H1 (cell line): ENCODE data around the gene CLCN5. TPM values are rescaled to one million over a fixed set of nuclear protein-coding genes. Genes with fewer than 3 reads are reported as not detected.

Experiments used
- CTCF ChIA-PET: fragments of 300-600 bp; sonication (Branson Sonifier 250); formaldehyde crosslinking; loops from one replicate; lab custom pipeline; 2021; ENCODE audit not compliant: partially characterized antibody; lab: Charles Lee
- POLR2A ChIA-PET: fragments of 300-600 bp; sonication (Branson Sonifier 250); formaldehyde crosslinking; loops from one replicate; lab custom pipeline; 2021; ENCODE audit warnings: inconsistent platforms; ENCODE audit not compliant: partially characterized antibody; lab: Charles Lee
- DNase-seq, 2 experiments: peaks; one replicate each; pipeline versions ENCODE4 v3.0.0 to v3.0.0-alpha.2; 2010 to 2022; ENCODE audit warnings: low spot score in 2 of 2, low read depth in 1 of 2, mixed read lengths in 1 of 2
- FAIRE-seq: peaks from 2 replicates; lab custom pipeline; 2011; peaks lifted over from hg19 to GRCh38; lab: Jason Lieb, UNC
- H2AFZ ChIP-seq: 2 replicates; pipeline ENCODE4 v1.8.1; 2012; ENCODE audit warnings: low read length, inconsistent platforms
- H2AK5ac ChIP-seq: 2 replicates; pipeline ENCODE4 v1.6.1; 2013; ENCODE audit warnings: low read depth, low read length
- H2BK120ac ChIP-seq: replicated peaks from 2 replicates; pipeline ENCODE3; 2013; ENCODE audit warnings: low read depth, low read length, inconsistent platforms
- H2BK12ac ChIP-seq: 2 replicates; pipeline ENCODE4 v1.6.1; 2013; ENCODE audit warnings: low read depth, low read length
- H2BK15ac ChIP-seq: 2 replicates; pipeline ENCODE4 v1.6.1; 2013; ENCODE audit warnings: low read length
- H2BK20ac ChIP-seq: 2 replicates; pipeline ENCODE4 v1.6.1; 2013; ENCODE audit warnings: low read length
- H2BK5ac ChIP-seq: 2 replicates; pipeline ENCODE4 v1.6.1; 2013; ENCODE audit warnings: low read depth, low read length
- H3K14ac ChIP-seq: 2 replicates; pipeline ENCODE4 v1.6.1; 2013; ENCODE audit warnings: inconsistent platforms; ENCODE audit not compliant: insufficient read length
- H3K18ac ChIP-seq: 2 replicates; pipeline ENCODE4 v1.6.1; 2013; ENCODE audit warnings: low read length; ENCODE audit errors: extremely low read depth
- H3K23ac ChIP-seq: 2 replicates; pipeline ENCODE4 v1.6.1; 2013; ENCODE audit warnings: inconsistent platforms; ENCODE audit not compliant: insufficient read length
- H3K23me2 ChIP-seq: 2 replicates; pipeline ENCODE4 v1.6.1; 2013; ENCODE audit warnings: low read depth, low read length
- H3K27ac ChIP-seq: 2 replicates; pipeline ENCODE4 v1.6.1; 2011; ENCODE audit warnings: low read depth, low read length, inconsistent platforms
- H3K27me3 ChIP-seq, 4 experiments: replicated peaks in 1 of 4; 1 replicate in 1 of 4; 2 replicates in 3 of 4; pipeline versions ENCODE4 v1.6.1 to v1.8.1; 2011 to 2013; ENCODE audit warnings: low read length in 3 of 4, mild to moderate bottlenecking in 3 of 4, inconsistent platforms in 2 of 4, mixed read lengths in 2 of 4, moderate library complexity in 1 of 4; ENCODE audit not compliant: control insufficient read depth in 3 of 4, insufficient read depth in 3 of 4; ENCODE audit errors: extremely low read depth in 1 of 4
- H3K36me3 ChIP-seq, 4 experiments: 2 replicates each; pipeline versions ENCODE4 v1.6.1 to v1.8.1; 2011 to 2013; ENCODE audit warnings: mild to moderate bottlenecking in 4 of 4, low read length in 3 of 4, moderate library complexity in 2 of 4, control low read depth in 1 of 4, inconsistent platforms in 1 of 4; ENCODE audit not compliant: insufficient read depth in 4 of 4, control insufficient read depth in 2 of 4
- H3K4ac ChIP-seq: replicated peaks from 2 replicates; pipeline ENCODE3; 2013; ENCODE audit warnings: low read length, low read depth, mixed read lengths, inconsistent platforms; ENCODE audit not compliant: insufficient read length
- H3K4me1 ChIP-seq, 4 experiments: replicated peaks in 1 of 4; 1 replicate in 1 of 4; 2 replicates in 3 of 4; pipeline versions ENCODE4 v1.6.1 to v1.8.1; 2011 to 2013; ENCODE audit warnings: low read length in 3 of 4, inconsistent platforms in 2 of 4, mixed read lengths in 1 of 4; ENCODE audit not compliant: insufficient read depth in 4 of 4, control insufficient read depth in 3 of 4
- H3K4me2 ChIP-seq, 2 experiments: 2 replicates each; pipeline versions ENCODE4 v1.6.1 to v1.8.1; 2011 to 2013; ENCODE audit warnings: low read depth in 2 of 2, low read length in 2 of 2, control low read depth in 1 of 2, inconsistent platforms in 1 of 2, mild to moderate bottlenecking in 1 of 2; ENCODE audit not compliant: insufficient read depth in 1 of 2
- H3K4me3 ChIP-seq, 4 experiments: fragments of 200-600, 300-600 bp in 1 of 4; sonication (generic), shearing (Covaris generic), sonication (Bioruptor Twin) in 1 of 4; 2 replicates each; pipeline versions ENCODE4 v1.5.1 to v1.8.1; 2011 to 2016; ENCODE audit warnings: low read length in 4 of 4, low read depth in 3 of 4, control low read depth in 2 of 4, inconsistent platforms in 2 of 4, mild to moderate bottlenecking in 2 of 4, mixed read lengths in 1 of 4, moderate library complexity in 1 of 4; ENCODE audit not compliant: insufficient read depth in 2 of 4; ENCODE audit errors: extremely low read depth in 1 of 4
- H3K56ac ChIP-seq: replicated peaks from 2 replicates; pipeline ENCODE3; 2013; ENCODE audit warnings: low read depth, mild to moderate bottlenecking, mixed read lengths, low read length, inconsistent platforms; ENCODE audit not compliant: insufficient read length
- H3K79me1 ChIP-seq: 2 replicates; pipeline ENCODE4 v1.6.1; 2013; ENCODE audit warnings: low read depth, low read length, control low read depth
- H3K79me2 ChIP-seq, 2 experiments: 2 replicates each; pipeline versions ENCODE4 v1.6.1 to v1.8.1; 2012 to 2013; ENCODE audit warnings: low read length in 2 of 2, mild to moderate bottlenecking in 2 of 2, inconsistent platforms in 1 of 2; ENCODE audit not compliant: insufficient read depth in 2 of 2, control insufficient read depth in 1 of 2
- H3K9ac ChIP-seq, 4 experiments: replicated peaks in 1 of 4; 1 replicate in 1 of 4; 2 replicates in 3 of 4; pipeline versions ENCODE4 v1.6.1 to v1.8.1; 2011 to 2013; ENCODE audit warnings: low read depth in 3 of 4, low read length in 3 of 4, control low read depth in 2 of 4, mild to moderate bottlenecking in 2 of 4, moderate library complexity in 2 of 4, inconsistent platforms in 1 of 4; ENCODE audit errors: extremely low read depth in 1 of 4
- H3K9me3 ChIP-seq, 2 experiments: 2 replicates each; pipeline versions ENCODE4 v1.6.1 to v1.8.1; 2012 to 2013; ENCODE audit warnings: mild to moderate bottlenecking in 2 of 2, moderate library complexity in 2 of 2, control low read depth in 1 of 2, inconsistent platforms in 1 of 2, low read depth in 1 of 2, low read length in 1 of 2, mixed read lengths in 1 of 2; ENCODE audit not compliant: insufficient read depth in 2 of 2
- H4K20me1 ChIP-seq, 2 experiments: replicated peaks in 1 of 2; 2 replicates each; pipeline versions ENCODE3 to v1.8.1; 2011 to 2013; ENCODE audit warnings: inconsistent platforms in 2 of 2, low read length in 2 of 2, mild to moderate bottlenecking in 1 of 2; ENCODE audit not compliant: insufficient read depth in 2 of 2, control insufficient read depth in 1 of 2
- H4K5ac ChIP-seq: 2 replicates; pipeline ENCODE4 v1.6.1; 2013; ENCODE audit warnings: low read length, low read depth, mixed read lengths, inconsistent platforms; ENCODE audit not compliant: insufficient read length
- H4K8ac ChIP-seq: 2 replicates; pipeline ENCODE4 v1.8.0; 2013; ENCODE audit warnings: mild to moderate bottlenecking, moderate library complexity, low read length, inconsistent platforms; ENCODE audit not compliant: insufficient read depth; ENCODE audit errors: extremely low read depth
- H4K91ac ChIP-seq: replicated peaks from 2 replicates; pipeline ENCODE3; 2013; ENCODE audit warnings: low read length, mixed read lengths, inconsistent platforms; ENCODE audit not compliant: insufficient read length
- E2F6 ChIP-seq: IDR thresholded peaks from 2 replicates; pipeline ENCODE4 v1.6.1; 2012; ENCODE audit warnings: inconsistent platforms
- FOSL1 ChIP-seq: IDR thresholded peaks from 2 replicates; pipeline ENCODE4 v1.6.1; 2011; ENCODE audit warnings: mild to moderate bottlenecking, low read depth, low read length, moderate library complexity; ENCODE audit not compliant: insufficient read depth
- GABPA ChIP-seq: IDR thresholded peaks from 2 replicates; pipeline ENCODE4 v1.6.1; 2011; ENCODE audit warnings: mild to moderate bottlenecking, low read length, moderate library complexity, borderline replicate concordance; ENCODE audit not compliant: insufficient read depth
- KDM5A ChIP-seq: fragments of 200-600 bp; IDR thresholded peaks from 2 replicates; pipeline ENCODE4 v1.7.1; 2012; ENCODE audit warnings: mild to moderate bottlenecking, low read length, inconsistent platforms, mixed read lengths
- POLR2A ChIP-seq, 2 experiments: IDR thresholded peaks; 1 replicate in 1 of 2; 2 replicates in 1 of 2; pipeline ENCODE4 v1.6.1; 2011; ENCODE audit warnings: low read depth in 2 of 2, low read length in 2 of 2, mild to moderate bottlenecking in 2 of 2; ENCODE audit errors: control extremely low read depth in 1 of 2
- RFX5 ChIP-seq: IDR thresholded peaks from 2 replicates; pipeline ENCODE4 v1.6.1; 2011; ENCODE audit warnings: low read depth, low read length, improper control_type of control experiment, borderline replicate concordance
- SIX5 ChIP-seq: IDR thresholded peaks from 2 replicates; pipeline ENCODE4 v1.6.1; 2011; ENCODE audit warnings: mild to moderate bottlenecking, low read depth, low read length
- SP1 ChIP-seq: IDR thresholded peaks from 2 replicates; pipeline ENCODE4 v1.6.1; 2011; ENCODE audit warnings: low read depth, low read length
- SP2 ChIP-seq: IDR thresholded peaks from 2 replicates; pipeline ENCODE4 v1.6.1; 2012; ENCODE audit warnings: mild to moderate bottlenecking, low read length, inconsistent platforms
- SRF ChIP-seq: IDR thresholded peaks from 2 replicates; pipeline ENCODE4 v1.6.1; 2011; ENCODE audit warnings: mild to moderate bottlenecking, low read depth, low read length, moderate library complexity
- SUZ12 ChIP-seq: fragments of 200-600 bp; sonication (generic); IDR thresholded peaks from 2 replicates; pipeline ENCODE4 v1.6.1; 2012; ENCODE audit warnings: mild to moderate bottlenecking, inconsistent platforms, low read length, moderate library complexity, mixed read lengths
- WGBS, 2 experiments: shearing (Covaris generic) in 1 of 2; methylation state at CpG; one replicate each; pipeline versions ENCODE4 v1.1.6 to v1.1.7; 2013 to 2015; ENCODE audit warnings: low lambda C conversion rate in 2 of 2, mixed read lengths in 2 of 2, inconsistent platforms in 1 of 2, low coverage in 1 of 2, missing lambda C conversion rate in 1 of 2; ENCODE audit not compliant: insufficient replicate concordance in 2 of 2, insufficient coverage in 1 of 2, insufficient read length in 1 of 2; ENCODE audit errors: extremely low coverage in 1 of 2, missing lambda C conversion rate in 1 of 2; 5-methylcytosine and 5-hydroxymethylcytosine counted together
- polyA plus RNA-seq, 7 experiments: library from polyadenylated mRNA; depleted of rRNA in 3 of 7; stranded (reverse) in 5 of 7; unstranded in 2 of 7; fragments of >200 nt in 5 of 7; fragments of 200-250 nt in 2 of 7; gene quantifications; 1 replicate in 5 of 7; 2 replicates in 1 of 7; 4 replicates in 1 of 7; pipeline versions ENCODE4 v1.2.1 to v1.2.3, GENCODE V29; 2011 to 2013; ENCODE audit warnings: missing spikeins in 2 of 7, mixed read lengths in 2 of 7
- total RNA-seq: library from RNA; stranded (reverse); fragmentation: NEBNext Ultra II Directional; extraction: Animal tissue kit (Norgen Biotek cat#: 25700); gene quantifications from 2 replicates; pipeline ENCODE4 v1.2.1, GENCODE V29; 2021

CLCN5 gene
- total and polyA plus RNA-seq, 2 of the 8 experiments (the other 6 are each of a cell fraction or from before 2014, with no cell fraction given) = 4.2 to 9.7 TPM

- Histone ChIP-seq H3K18ac (no peak overlapping the region), H3K4ac (no peak overlapping the region), H4K5ac (no peak overlapping the region), H3K14ac (no peak overlapping the region), H2AFZ (no peak overlapping the region), H3K23ac (no peak overlapping the region), H3K79me2 (no peaks in the 10 kb centered on the region), H2AK5ac (no peak overlapping the region), H3K36me3 (no peaks in the 10 kb centered on the region; a peak in 1 of 8 replicates), H3K23me2 (no peaks in the 10 kb centered on the region), H3K9ac (no peak overlapping the region), H2BK12ac (no peak overlapping the region), H4K8ac (no peak overlapping the region), H3K4me3 (no peak overlapping the region), H2BK120ac (no peak overlapping the region), H3K56ac (no peak overlapping the region), H4K91ac (no peak overlapping the region), H3K27me3 (no peaks in the 10 kb centered on the region), H3K4me1 (no peaks in the 10 kb centered on the region), H2BK20ac (no peak overlapping the region), H3K27ac (no peak overlapping the region), H3K79me1 (no peaks in the 10 kb centered on the region), H3K9me3 (no peaks in the 10 kb centered on the region), H2BK15ac (no peak overlapping the region), H3K4me2 (no peak overlapping the region), H2BK5ac (no peak overlapping the region), H4K20me1 (no peaks in the 10 kb centered on the region)
- ChIA-PET POLR2A (no interaction called here), CTCF (no interaction called here)
- FAIRE-seq (no peak), DNase-seq (no peak)
- TF ChIP-seq SUZ12 = no peak
- TF ChIP-seq POLR2A (IDR thresholded peaks at IDR 0.05; ENCODE audit: control extremely low read depth in 1 of 2, low read depth in 2 of 2, low read length in 2 of 2) = no peak
- TF ChIP-seq GABPA = no peak
- TF ChIP-seq SIX5 = no peak
- TF ChIP-seq SP1 = no peak
- no peak for TF ChIP-seq FOSL1
- TF ChIP-seq RFX5 = no peak
- TF ChIP-seq KDM5A = no peak
- TF ChIP-seq E2F6 = no peak
- TF ChIP-seq SP2 = no peak
- TF ChIP-seq SRF = no peak
- whole genome bisulfite sequencing, 2 experiments = 80% methylated on average over 3 of the region's 3 CpGs; no CpG with 5 or more reads in 1 of the 2 experiments
Measured at GRCh38 chrX:50045823-50046222, 123.4 kb downstream of the CLCN5 start.
